ENCODE results near the gene COL26A1. TPM values are rescaled to one million over a fixed set of nuclear protein-coding genes. Genes with fewer than 3 reads are reported as not detected.

The COL26A1 gene
- total and polyA plus RNA-seq, 2 of the 4 experiments (the other 2 are of a cell fraction), result not detected

- Histone ChIP-seq H2BK20ac (ENCODE audit: low read depth, low read length) (no peak overlapping the region), H3K4me3 (ENCODE audit: insufficient read depth, low read depth, low read length) (no peak overlapping the region), H3K9me3 (ENCODE audit: control insufficient read depth, insufficient read depth, low read length) (no peaks in the 10 kb centered on the region), H4K8ac (ENCODE audit: low read depth in 2 of 2, low read length in 2 of 2) (no peak overlapping the region), H3K14ac (replicated peaks; ENCODE audit: low read depth, low read length) (no peak overlapping the region), H3K4me1 (ENCODE audit: control insufficient read depth, insufficient read depth, low read length) (no peaks in the 10 kb centered on the region), H4K20me1 (ENCODE audit: insufficient read depth, low read length) (no peaks in the 10 kb centered on the region), H2AK5ac (ENCODE audit: low read depth, low read length) (no peak overlapping the region), H2BK120ac (ENCODE audit: low read depth, low read length) (no peak overlapping the region), H4K91ac (ENCODE audit: insufficient read depth, low read depth, low read length) (no peak overlapping the region), H3K36me3 (ENCODE audit: control insufficient read depth, insufficient read depth, low read length) (no peaks in the 10 kb centered on the region), H4K5ac (ENCODE audit: low read depth, low read length) (no peak overlapping the region), H3K79me1 (ENCODE audit: low read depth in 1 of 2, low read length in 2 of 2) (no peaks in the 10 kb centered on the region), H2BK5ac (ENCODE audit: low read depth, low read length, poor library complexity, severe bottlenecking) (no peak overlapping the region), H2AFZ (replicated peaks; ENCODE audit: low read length, poor library complexity) (no peak overlapping the region), H2BK15ac (ENCODE audit: low read depth, low read length) (no peak overlapping the region), H3K4me2 (ENCODE audit: low read depth, low read length) (no peak overlapping the region), H3K56ac (ENCODE audit: extremely low read depth, insufficient read depth, low read length) (no peak overlapping the region), H3K23ac (ENCODE audit: low read depth, low read length) (no peak overlapping the region), H3K27ac (ENCODE audit: insufficient read depth, low read length) (no peak overlapping the region), H3K9me1 (ENCODE audit: insufficient read depth, low read length) (no peaks in the 10 kb centered on the region), H3K18ac (ENCODE audit: low read depth, low read length) (no peak overlapping the region), H3K27me3 (ENCODE audit: control insufficient read depth, insufficient read depth, low read length) (peaks cover 4% of the 10 kb centered on the region), H3K4ac (ENCODE audit: low read depth, low read length) (no peak overlapping the region), H2AK9ac (replicated peaks; ENCODE audit: low read depth, low read length, poor library complexity) (no peak overlapping the region), H3K9ac (ENCODE audit: low read depth, low read length) (no peak overlapping the region)
- BruUV-seq (replicated peaks), result no TSS peak
- no peak for DNase-seq
- no peak for ATAC-seq (ENCODE audit: low read depth)
- POLR2A ChIA-PET (ENCODE audit: unreplicated experiment), result no interaction called here
- WGBS, 2 experiments (ENCODE audit: extremely low coverage in 2 of 2, insufficient read length in 1 of 2), result 61% methylated on average over 3 of the region's 7 CpGs; no CpG with 5 or more reads in 1 of the 2 experiments
- in situ Hi-C loops (cut with MboI; ENCODE audit: low sequenced_read_pairs) (no loop called here), dilution Hi-C loops (cut with HindIII; ENCODE audit: low sequenced_read_pairs, unreplicated experiment) (no loop called here), intact Hi-C loops (cut with micrococcal nuclease) (no loop called here)
- TF ChIP-seq CTCF (conservative IDR thresholded peaks at IDR 0.05; ENCODE audit: low read depth, low read length) (no peak), BHLHE40 (IDR thresholded peaks at IDR 0.05; ENCODE audit: low read depth, low read length) (no peak), CEBPB (IDR thresholded peaks at IDR 0.05; ENCODE audit: low read depth, low read length) (no peak), USF2 (IDR thresholded peaks at IDR 0.05; ENCODE audit: low read depth, low read length) (no peak), NFE2L2 (IDR thresholded peaks at IDR 0.05; ENCODE audit: low read depth, low read length) (no peak), MXI1 (IDR thresholded peaks at IDR 0.05; ENCODE audit: borderline replicate concordance, low read depth, low read length) (no peak), POLR2A (IDR thresholded peaks at IDR 0.05; ENCODE audit: low read depth, low read length) (no peak), SMC3 (IDR thresholded peaks at IDR 0.05; ENCODE audit: low read depth, low read length) (no peak), RFX5 (IDR thresholded peaks at IDR 0.05; ENCODE audit: low read depth, low read length) (no peak), MAZ (IDR thresholded peaks at IDR 0.05; ENCODE audit: borderline replicate concordance, low read depth, low read length) (no peak), CHD1 (IDR thresholded peaks at IDR 0.05; ENCODE audit: low read depth, low read length) (no peak)
- CTCF ChIA-PET, result no interaction called here
Measured at GRCh38 chr7:101342892-101343291, 19.8 kb upstream of the COL26A1 start.
